T-helper 1 cell treated with Interleukin-12 subunit alpha and Interleukin-12 subunit beta and Interleukin-4 antibody, amounts not matched to agents 30 ng/mL and 1 ng/mL, for 36 hours (primary cell): Measurements from ENCODE around the gene CAPN2. TPM values are rescaled to one million over a fixed set of nuclear protein-coding genes. Genes with fewer than 3 reads are reported as not detected.
"Not testable (repeated sequence)": the region's sequence is repeated elsewhere in the genome, so short reads cannot be mapped to it uniquely, and the experiment has no call there.

Experiments used
- intact Hi-C: fragments of 100-400 bp; cut with micrococcal nuclease; formaldehyde crosslinking; loops from one replicate; pipeline ENCODE4 v1.15.1; 2024
- total RNA-seq: library from RNA; stranded (reverse); gene quantifications from 2 replicates; pipeline ENCODE4 v1.2.3, GENCODE V29; 2022

CAPN2 gene
- total RNA-seq, 1 donor from 2014 or later = 194 TPM

DNA sequence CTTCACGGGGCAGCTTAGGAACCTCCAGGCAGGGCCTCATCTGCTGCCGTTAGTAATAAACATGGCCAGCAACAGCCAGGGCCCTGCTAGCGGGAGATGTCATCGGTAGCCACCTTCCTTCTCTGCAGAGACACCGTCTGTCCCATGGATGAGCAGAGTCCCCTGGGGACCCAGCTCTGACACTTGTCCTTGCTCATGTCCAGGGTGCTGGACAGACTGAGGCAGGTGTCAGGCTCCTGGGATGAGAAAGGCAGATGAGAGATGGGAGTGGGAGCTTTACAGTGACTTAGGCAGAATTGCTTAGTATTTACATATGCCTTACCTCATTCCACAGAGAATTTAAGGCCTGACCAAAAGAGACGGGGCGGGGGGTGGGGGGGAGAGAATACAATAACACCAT is 25.0 kb downstream of the CAPN2 start:
- intact Hi-C loops = no loop called here

DNA sequence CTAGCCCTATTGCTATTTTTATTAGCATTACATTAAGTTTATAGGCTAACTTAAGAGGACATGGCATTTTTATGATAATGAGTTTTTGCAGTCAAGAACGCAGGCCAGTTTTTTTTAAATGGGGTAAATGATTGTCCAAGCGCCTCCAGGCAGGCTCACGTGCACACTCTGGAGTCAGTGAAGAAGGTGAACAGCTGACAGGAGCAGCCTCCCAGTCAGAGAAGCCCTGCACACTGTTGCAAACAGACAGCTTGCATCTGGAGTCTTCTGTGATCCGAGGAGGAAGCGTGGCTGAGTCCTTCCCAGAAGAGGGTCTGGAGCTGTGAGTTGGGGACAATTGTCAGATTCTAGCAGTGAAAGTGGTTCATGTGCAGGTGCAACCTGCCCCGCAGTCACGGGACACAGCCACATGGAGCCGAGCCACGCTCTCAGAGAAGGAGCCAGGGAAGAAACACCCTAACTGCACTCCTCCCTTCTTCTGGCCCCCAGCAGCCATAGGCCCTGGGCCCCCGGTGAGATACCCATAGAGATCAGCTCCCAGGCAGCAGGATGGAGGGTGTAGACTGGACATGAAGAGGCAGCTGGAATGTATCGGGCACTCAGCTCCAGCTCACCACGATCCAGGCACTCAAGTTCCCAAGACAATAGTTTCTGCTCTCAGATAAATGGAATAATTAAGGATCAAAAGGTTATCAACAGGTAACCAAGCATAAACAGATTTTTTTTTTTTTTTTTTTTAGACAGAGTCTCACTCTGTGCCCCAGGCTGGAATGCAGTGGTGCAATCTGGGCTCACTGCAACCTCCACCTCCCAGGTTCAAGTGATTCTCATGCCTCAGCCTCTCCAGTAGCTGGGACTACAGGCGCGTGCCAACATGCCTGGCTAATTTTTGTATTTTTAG is 26.4 kb downstream of the CAPN2 start:
- intact Hi-C loops = no loop called here

DNA sequence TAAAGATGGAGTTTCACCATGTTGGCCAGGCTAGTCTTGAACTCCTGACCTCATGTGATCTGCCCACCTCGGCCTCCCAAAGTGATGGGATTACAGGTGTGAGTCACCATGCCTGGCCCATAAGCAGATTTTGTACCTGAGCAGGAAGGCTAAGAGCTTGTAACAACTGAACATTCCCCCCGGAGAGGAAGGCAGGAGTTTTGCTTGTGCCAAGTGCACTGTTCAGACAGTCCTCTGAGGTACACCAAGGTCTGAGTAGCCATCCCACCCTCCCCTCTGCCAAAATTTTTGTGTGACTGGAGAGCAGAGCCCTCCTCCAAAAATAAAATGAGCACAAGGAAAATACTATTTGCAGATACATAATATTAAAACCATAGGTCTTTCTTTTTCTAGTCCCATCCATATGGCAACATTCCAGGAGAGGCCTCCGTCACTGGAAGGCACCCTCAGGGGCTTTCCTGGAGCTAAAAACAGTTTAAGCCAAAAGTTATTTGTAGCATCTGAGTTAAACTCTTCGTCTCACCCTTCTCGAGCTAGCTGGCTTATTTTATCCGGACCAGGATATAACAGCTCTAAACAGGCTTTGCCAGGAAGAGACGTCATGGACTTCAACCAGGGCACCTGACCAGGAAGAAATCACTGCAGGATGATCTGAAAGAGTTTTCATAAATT is 27.2 kb downstream of the CAPN2 start:
- intact Hi-C loops = no loop called here

GRCh38 chr1:223740038-223740736 is 27.8 kb downstream of the CAPN2 start:
- intact Hi-C loops = not testable (repeated sequence)

DNA sequence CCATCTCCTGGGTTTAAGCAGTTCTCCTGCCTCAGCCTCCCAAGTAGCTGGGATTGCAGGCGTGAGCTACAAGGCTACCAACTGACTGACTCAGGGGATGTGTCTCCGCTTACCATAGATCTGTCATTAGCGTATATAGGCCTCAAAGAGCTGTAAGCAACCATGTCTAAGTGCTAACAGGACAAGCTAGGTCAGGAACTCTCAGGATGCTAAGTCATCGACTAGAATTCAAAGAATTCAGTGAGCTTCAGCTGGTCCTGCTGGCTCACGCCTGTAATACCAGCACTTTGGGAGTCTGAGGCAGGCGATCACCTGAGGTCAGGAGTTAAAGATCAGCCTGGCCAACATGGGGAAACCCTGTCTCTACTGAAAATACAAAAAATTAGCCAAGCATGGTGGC is 29.5 kb downstream of the CAPN2 start:
- intact Hi-C loops = no loop called here

DNA sequence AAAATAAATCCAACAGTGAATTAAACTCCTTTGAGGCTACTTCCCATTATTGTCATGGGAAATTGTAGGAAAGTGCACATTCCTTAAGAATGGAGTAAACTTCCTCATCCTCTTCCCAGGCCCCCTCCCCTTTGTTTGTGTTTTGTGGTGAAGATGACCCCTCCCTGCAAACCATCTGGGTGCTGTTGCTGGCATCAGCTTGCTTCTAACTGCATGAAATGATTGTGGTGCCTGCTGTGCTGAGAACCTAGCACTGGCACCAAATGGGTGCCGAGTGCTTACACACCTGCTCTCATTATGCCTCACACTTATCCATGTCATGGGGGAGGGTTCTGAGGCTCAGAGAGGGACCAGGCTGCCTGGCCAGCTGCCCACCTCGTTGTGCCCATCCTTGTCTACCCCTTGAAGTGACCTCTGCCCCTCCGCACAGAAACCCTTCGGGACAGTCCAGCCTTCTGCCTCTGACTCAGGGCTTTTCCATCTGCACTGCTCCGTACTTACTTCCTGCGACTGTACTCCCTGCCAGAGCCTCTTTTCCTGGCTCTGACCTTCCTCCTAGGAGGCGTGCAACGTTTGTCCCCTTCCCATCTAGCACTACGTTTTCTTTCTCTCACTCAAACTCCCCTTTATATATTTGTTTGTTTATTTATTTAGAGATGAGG is 30.6 kb downstream of the CAPN2 start:
- intact Hi-C loops = no loop called here

GRCh38 chr1:223745731-223746130 is 33.4 kb downstream of the CAPN2 start:
- intact Hi-C loops = no loop called here

- intact Hi-C loops = no loop called here
Observed at GRCh38 chr1:223747838-223748335, 35.5 kb downstream of the CAPN2 start.

DNA sequence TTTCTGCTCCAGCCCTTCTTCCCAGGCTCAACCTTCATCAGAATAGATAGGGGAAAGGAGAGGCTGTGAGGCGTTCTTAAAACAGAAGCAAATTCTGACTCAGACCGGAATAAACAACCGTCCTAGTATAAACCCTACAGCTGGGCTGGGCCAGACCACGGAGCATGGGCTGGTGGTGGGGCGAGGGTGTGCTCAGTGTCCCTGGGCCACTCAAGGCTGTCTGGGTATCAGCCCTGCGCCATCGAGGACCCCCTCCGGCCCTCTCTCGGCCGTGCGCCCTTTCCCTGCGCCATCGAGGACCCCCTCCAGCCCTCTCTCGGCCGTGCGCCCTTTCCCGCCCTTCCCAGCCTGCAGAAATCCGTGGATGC is 36.0 kb downstream of the CAPN2 start:
- intact Hi-C loops = no loop called here

DNA sequence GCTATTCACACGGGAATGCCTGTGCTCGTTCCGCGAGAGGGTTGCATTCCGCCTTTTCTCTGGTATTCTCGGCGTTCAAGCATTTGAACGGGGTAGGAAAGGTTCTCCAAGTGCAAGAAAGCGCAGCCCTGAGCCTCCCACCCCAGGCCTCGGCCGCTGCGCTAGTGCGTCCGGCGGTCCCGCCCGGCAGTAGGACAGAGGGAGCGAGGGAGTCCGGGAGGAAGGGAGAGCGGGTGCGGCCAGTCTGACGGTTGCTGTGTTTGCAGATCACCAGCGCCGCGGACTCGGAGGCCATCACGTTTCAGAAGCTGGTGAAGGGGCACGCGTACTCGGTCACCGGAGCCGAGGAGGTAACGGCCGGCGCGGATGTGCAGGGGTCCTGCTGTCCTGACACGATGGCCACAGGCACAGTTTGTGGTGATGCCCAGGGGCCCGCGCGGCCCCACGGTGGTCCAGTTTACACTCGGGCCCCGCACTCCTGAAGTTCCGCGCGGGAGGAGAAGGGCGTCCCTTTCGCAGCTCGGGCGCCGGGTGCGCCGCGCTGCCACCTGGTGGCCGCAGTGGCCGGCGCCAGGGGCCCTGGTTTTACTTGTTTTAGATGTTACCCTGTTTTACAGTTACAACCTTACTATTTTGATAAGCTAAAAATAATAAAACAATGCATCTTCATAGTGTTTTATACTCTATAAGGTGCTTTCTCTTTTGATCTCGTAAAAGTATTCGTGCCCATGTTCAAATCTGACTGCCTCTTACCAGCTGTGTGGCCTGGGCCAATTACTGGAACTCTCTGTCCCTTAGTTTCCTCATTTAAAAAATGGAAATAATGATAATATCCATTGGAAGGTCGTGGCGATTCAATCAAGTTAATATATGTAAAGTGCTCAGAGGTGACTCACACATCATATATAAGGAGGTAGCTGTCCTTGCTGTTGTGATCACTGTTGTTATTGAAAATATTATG is 36.7 kb downstream of the CAPN2 start:
- intact Hi-C loops = loop anchor here (1.0 kb wide), 4 partner anchors 23 to 51 kb away; partner anchors contain the start of gene CAPN2

DNA sequence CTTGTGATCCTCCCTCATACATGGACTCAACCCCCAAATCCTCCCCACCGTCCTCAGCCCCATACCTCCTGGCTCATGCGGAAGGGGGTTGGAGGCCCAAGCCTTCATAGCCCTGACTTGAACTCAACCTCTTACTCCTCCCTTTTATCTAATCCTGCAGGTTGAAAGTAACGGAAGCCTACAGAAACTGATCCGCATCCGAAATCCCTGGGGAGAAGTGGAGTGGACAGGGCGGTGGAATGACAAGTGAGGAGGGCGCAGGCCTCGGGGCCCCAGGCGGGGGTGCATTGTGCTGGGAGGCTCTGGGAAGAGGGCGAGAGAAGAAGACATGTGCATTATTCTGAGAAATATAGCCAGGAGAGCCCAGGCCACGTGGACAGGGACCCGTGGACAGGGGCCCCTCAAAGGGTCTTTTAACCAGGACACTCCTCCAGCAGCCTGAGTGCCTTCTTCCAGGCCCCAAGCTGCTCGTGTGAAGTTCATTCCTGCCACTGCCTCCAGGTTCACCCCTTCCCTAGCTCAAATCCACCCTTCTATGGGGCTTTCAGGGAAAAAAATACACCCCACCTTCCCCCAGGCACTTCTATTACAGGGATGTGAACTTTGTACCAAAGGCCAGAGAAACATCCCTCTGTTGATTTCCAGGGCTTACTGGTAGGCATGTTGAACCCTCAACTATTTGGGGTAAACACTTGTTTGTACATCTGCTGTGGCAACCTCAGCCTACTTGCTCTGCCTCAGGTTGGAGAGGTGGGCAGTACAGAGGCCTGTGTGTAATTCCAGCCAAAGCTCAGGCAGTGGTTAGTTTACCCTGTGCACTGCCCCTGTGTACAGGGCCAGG is 38.6 kb downstream of the CAPN2 start:
- intact Hi-C loops = no loop called here

DNA sequence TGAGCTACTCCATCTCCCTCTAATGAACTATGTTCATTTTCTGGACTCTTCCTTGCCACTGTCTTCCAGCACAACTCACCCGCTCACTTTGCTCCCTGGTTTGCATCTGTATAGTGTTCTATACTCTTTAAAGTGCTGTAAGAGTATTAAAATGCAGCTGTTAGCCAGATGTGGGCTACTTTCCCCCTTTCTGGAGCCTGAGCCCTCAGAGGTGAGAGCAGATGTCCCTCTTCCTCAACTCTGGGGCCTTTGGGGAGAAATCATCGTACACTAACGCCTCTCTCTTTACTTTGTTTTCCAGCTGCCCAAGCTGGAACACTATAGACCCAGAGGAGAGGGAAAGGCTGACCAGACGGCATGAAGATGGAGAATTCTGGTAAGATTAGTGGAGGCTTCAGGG is 39.4 kb downstream of the CAPN2 start:
- intact Hi-C loops = no loop called here

DNA sequence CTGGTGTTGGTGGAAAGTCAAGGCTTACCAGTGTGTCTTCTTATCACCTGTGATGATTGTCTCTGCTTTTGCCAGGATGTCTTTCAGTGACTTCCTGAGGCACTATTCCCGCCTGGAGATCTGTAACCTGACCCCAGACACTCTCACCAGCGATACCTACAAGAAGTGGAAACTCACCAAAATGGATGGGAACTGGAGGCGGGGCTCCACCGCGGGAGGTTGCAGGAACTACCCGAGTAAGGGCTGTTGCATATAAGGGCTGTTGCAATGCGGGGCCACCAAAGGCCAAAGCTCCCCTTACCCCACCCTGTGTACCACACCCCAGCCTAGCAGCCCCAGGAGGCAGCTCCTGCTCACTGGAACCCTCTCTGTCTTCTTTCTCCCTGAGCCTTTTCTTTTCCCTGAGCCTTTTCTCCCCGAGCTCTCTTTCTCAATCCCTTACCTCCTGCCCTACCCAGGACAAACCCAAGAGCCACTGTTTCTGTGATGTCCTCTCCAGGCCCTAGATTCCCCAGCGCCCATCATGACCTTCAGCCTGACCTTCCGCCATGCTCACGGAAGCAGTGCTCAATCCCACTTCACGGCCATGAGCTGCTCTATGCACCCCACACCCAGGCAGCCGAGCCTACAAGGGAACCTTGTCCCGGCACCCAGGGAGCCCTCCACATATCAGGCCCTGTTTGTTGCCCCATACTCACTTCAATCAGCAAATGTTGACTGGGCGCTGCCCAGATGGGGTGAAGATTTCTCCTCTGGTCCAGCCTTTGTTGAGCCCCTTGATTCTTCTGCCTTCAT is 40.6 kb downstream of the CAPN2 start:
- intact Hi-C loops = no loop called here

GRCh38 chr1:223754681-223755431 is 42.5 kb downstream of the CAPN2 start:
- intact Hi-C loops = no loop called here

DNA sequence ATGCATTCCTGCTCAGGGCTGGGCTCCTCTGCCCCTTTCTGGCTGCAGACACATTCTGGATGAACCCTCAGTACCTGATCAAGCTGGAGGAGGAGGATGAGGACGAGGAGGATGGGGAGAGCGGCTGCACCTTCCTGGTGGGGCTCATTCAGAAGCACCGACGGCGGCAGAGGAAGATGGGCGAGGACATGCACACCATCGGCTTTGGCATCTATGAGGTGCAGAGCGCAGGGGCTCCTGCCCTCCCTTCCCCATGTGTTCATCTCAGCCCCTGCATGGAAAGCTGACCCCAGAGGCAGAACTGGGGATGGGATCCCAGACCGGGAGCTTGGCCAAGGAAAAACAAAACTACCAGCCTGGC is 43.1 kb downstream of the CAPN2 start:
- intact Hi-C loops = no loop called here

DNA sequence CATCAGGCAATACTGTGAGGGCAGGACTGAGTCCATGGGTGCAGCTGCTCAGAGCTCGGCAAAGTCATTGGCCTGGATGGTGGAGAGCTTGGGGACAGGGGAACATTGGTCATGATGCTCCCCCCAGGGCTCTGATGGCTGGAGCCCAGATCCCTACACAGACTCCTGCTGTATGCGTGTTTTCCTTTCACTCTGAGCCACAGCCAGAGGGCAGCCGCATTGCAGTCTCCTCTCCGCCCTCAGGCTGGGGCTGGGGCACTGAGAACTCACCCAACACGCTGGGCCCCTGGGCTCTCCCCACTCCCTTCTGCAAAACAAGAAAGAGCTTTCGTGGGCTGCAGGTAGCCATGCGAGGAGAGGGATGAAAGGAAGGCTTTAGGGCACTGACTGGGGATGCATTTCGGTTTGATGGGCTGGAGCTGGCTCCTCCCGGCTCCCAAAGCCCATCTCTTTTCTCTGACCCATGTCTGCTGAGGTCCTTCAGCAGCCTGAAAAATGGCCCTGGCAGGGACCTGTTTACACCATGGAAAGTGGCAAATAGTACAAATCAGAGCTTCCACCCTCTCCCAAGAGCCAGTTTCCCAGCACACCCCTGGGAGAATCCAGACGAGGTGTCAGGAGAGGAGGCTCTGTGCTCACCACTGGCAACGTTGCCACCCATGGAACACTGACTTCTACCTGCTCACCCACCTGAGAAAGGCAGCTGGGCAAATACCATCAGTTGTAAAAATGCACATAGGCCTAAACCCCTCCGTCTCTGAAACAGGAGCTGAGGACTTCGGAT is 43.8 kb downstream of the CAPN2 start:
- intact Hi-C loops = no loop called here
